ENCODE results near the gene ZNF654. TPM values are rescaled to one million over a fixed set of nuclear protein-coding genes. Genes with fewer than 3 reads are reported as not detected.

ZNF654 gene
- total RNA-seq, 1 experiment from 2014 or later: 6.8 TPM

DNA sequence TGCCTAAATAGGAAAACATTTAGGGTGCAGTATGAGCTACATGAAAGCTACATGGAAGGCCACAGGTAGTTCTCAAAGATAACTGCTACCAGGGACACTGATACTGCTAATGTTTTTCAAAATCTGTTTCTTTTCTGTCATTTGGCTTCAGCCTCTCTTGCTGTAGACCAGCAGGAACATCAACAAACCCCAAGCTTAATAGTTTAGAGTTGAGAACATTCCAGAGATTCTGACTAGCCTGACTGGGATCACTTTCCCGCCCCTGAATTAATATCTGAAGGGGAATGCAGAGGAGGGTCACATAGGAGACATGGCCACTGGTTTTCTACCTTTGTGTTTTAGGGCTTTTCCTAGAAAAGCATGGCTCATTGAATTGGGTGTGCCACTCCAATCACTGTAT lies 73.8 kb downstream of the ZNF654 start:
- H3K27me3 ChIP-seq (replicated peaks; ENCODE audit: control insufficient read depth, insufficient read depth, low read length): no peaks in the 10 kb centered on the region
- no peaks in the 10 kb centered on the region for H3K9me3 ChIP-seq
- no peak overlapping the region for H3K4me3 Mint-ChIP-seq (ENCODE audit: unreplicated experiment)
- H3K27me3 Mint-ChIP-seq (ENCODE audit: insufficient read depth, unreplicated experiment): no peaks in the 10 kb centered on the region
- H3K36me3 ChIP-seq (ENCODE audit: control insufficient read depth, insufficient read depth, low read length): no peaks in the 10 kb centered on the region
- no peak for TF ChIP-seq CTCF (IDR thresholded peaks at IDR 0.05; ENCODE audit: insufficient read depth in 1 of 2, low read depth in 1 of 2, low read length in 1 of 2, severe bottlenecking in 1 of 2, unreplicated experiment in 1 of 2)
- H3K4me3 ChIP-seq (ENCODE audit: low read depth, low read length): no peak overlapping the region
- peaks cover 6% of the 10 kb centered on the region for H3K36me3 Mint-ChIP-seq (ENCODE audit: insufficient read depth, unreplicated experiment)
- H3K4me1 ChIP-seq: no peaks in the 10 kb centered on the region
- peaks cover 6% of the 10 kb centered on the region for H3K4me1 Mint-ChIP-seq (ENCODE audit: low read depth, unreplicated experiment)
- POLR2A ChIA-PET: no interaction called here
- BruUV-seq (replicated peaks): no TSS peak
- CTCF ChIA-PET: no interaction called here
- no peak overlapping the region for H3K27ac Mint-ChIP-seq (ENCODE audit: unreplicated experiment)
- intact Hi-C loops (cut with micrococcal nuclease; ENCODE audit: unreplicated experiment): no loop called here
- no peaks in the 10 kb centered on the region for H3K9me3 Mint-ChIP-seq (ENCODE audit: unreplicated experiment)
- DNase-seq: no peak

GRCh38 chr3:88133711-88134263 lies 74.7 kb downstream of the ZNF654 start:
- Histone ChIP-seq H3K4me3 (ENCODE audit: low read depth, low read length) (no peak overlapping the region), H3K4me1 (no peaks in the 10 kb centered on the region), H3K27me3 (replicated peaks; ENCODE audit: control insufficient read depth, insufficient read depth, low read length) (no peaks in the 10 kb centered on the region), H3K9me3 (no peaks in the 10 kb centered on the region), H3K36me3 (ENCODE audit: control insufficient read depth, insufficient read depth, low read length) (no peaks in the 10 kb centered on the region)
- peaks cover 7% of the 10 kb centered on the region for H3K36me3 Mint-ChIP-seq (ENCODE audit: insufficient read depth, unreplicated experiment)
- POLR2A ChIA-PET: interaction anchor here (0.7 kb wide), 1 partner anchor 315 kb away, joined by 8 read pairs; no protein-coding TSS in a partner anchor
- H3K4me3 Mint-ChIP-seq (ENCODE audit: unreplicated experiment): no peak overlapping the region
- no TSS peak for BruUV-seq (replicated peaks)
- H3K9me3 Mint-ChIP-seq (ENCODE audit: unreplicated experiment): no peaks in the 10 kb centered on the region
- CTCF ChIA-PET: no interaction called here
- TF ChIP-seq CTCF (IDR thresholded peaks at IDR 0.05; ENCODE audit: insufficient read depth in 1 of 2, low read depth in 1 of 2, low read length in 1 of 2, severe bottlenecking in 1 of 2, unreplicated experiment in 1 of 2): no peak
- H3K4me1 Mint-ChIP-seq (ENCODE audit: low read depth, unreplicated experiment): peaks cover 6% of the 10 kb centered on the region
- DNase-seq: no peak
- intact Hi-C loops (cut with micrococcal nuclease; ENCODE audit: unreplicated experiment): no loop called here
- no peaks in the 10 kb centered on the region for H3K27me3 Mint-ChIP-seq (ENCODE audit: insufficient read depth, unreplicated experiment)
- H3K27ac Mint-ChIP-seq (ENCODE audit: unreplicated experiment): no peak overlapping the region

GRCh38 chr3:88137836-88138235 lies 78.8 kb downstream of the ZNF654 start:
- DNase-seq: no peak
- no peaks in the 10 kb centered on the region for H3K9me3 ChIP-seq
- Mint-ChIP-seq H3K4me3 (ENCODE audit: unreplicated experiment) (no peak overlapping the region), H3K27ac (ENCODE audit: unreplicated experiment) (no peak overlapping the region), H3K4me1 (ENCODE audit: low read depth, unreplicated experiment) (peaks cover 6% of the 10 kb centered on the region), H3K9me3 (ENCODE audit: unreplicated experiment) (no peaks in the 10 kb centered on the region), H3K36me3 (ENCODE audit: insufficient read depth, unreplicated experiment) (peaks cover 15% of the 10 kb centered on the region), H3K27me3 (ENCODE audit: insufficient read depth, unreplicated experiment) (no peaks in the 10 kb centered on the region)
- CTCF ChIA-PET: no interaction called here
- TF ChIP-seq CTCF (IDR thresholded peaks at IDR 0.05; ENCODE audit: insufficient read depth in 1 of 2, low read depth in 1 of 2, low read length in 1 of 2, severe bottlenecking in 1 of 2, unreplicated experiment in 1 of 2): no peak
- H3K4me3 ChIP-seq (ENCODE audit: low read depth, low read length): no peak overlapping the region
- no peaks in the 10 kb centered on the region for H3K27me3 ChIP-seq (replicated peaks; ENCODE audit: control insufficient read depth, insufficient read depth, low read length)
- POLR2A ChIA-PET: no interaction called here
- no peaks in the 10 kb centered on the region for H3K4me1 ChIP-seq
- BruUV-seq (replicated peaks): no TSS peak
- intact Hi-C loops (cut with micrococcal nuclease; ENCODE audit: unreplicated experiment): no loop called here
- no peaks in the 10 kb centered on the region for H3K36me3 ChIP-seq (ENCODE audit: control insufficient read depth, insufficient read depth, low read length)
